ENCODE data around the gene ACOT7. TPM values are rescaled to one million over a fixed set of nuclear protein-coding genes. Genes with fewer than 3 reads are reported as not detected.

ACOT7 gene
- total RNA-seq, 1 donor from 2014 or later: 8.6 TPM

DNA sequence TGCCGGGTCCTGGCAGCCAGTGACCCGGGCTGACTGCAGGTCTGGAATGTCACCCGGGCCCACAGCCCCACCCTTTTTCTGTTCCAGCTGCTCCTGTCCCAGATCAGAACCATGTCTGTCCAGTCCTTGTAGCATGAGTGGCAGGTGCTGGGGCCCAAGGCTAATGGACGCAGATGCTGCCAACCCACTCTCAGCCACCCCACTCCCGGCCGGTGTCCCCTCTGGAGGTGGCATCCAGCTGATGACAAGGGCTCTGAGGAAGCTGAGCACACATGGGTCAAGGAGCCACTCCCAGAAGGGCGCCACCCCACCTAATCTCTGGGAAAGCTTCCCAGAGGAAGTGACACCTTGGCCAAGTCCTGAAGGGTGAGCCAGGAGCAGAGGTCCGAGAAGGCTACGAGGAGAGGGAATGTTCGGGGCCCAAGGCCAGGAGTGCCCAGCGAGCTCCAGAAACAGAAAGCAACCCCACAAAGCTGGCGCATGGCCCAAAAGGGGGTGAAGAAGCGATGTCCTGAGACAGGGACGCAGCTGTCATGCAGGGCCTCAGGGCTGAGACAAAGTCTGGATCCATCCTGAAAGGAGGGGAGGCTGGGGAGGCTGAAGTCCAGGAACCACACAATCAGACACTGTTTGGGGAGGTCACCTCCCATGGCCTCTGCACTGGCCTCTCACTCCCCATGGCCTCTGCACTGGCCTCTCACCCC is 39.5 kb downstream of the ACOT7 start:
- H3K27ac ChIP-seq (replicated peaks): peak overlapping the region; percentile 87
- H3K27me3 ChIP-seq (ENCODE audit: low read depth): no peaks in the 10 kb centered on the region
- peak; percentile 66 for DNase-seq
- TF ChIP-seq CTCF (IDR thresholded peaks at IDR 0.05; ENCODE audit: borderline replicate concordance): no peak
- intact Hi-C loops (cut with micrococcal nuclease): no loop called here
- H3K4me3 ChIP-seq: peak overlapping the region; percentile 6
- peaks cover 65% of the 10 kb centered on the region for H3K4me1 ChIP-seq
- H3K36me3 ChIP-seq: no peaks in the 10 kb centered on the region
- H3K9me3 ChIP-seq (replicated peaks): no peaks in the 10 kb centered on the region

DNA sequence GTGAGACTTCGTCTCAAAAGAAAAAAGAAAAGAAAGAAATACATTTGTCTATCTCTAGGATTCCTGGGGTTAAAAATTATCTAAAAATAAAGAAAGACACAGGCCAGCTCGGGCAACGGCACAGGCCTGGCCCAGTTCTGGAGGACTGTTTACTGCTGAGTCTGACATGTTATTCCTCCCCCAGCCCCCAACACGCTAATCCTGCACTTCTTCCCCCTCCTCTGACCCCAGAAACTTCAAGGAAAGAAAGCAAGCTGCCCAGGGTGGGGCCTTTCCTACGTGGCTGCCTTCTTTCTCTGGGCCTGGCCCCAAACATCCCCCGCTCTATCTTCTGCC is 40.0 kb downstream of the ACOT7 start:
- no peak for TF ChIP-seq CTCF (IDR thresholded peaks at IDR 0.05; ENCODE audit: borderline replicate concordance)
- Histone ChIP-seq H3K4me1 (peaks cover 65% of the 10 kb centered on the region), H3K9me3 (replicated peaks) (no peaks in the 10 kb centered on the region), H3K4me3 (peak overlapping the region; percentile 6), H3K27me3 (ENCODE audit: low read depth) (no peaks in the 10 kb centered on the region), H3K27ac (replicated peaks) (peak overlapping the region; percentile 87), H3K36me3 (no peaks in the 10 kb centered on the region)
- intact Hi-C loops (cut with micrococcal nuclease): no loop called here
- no peak for DNase-seq

DNA sequence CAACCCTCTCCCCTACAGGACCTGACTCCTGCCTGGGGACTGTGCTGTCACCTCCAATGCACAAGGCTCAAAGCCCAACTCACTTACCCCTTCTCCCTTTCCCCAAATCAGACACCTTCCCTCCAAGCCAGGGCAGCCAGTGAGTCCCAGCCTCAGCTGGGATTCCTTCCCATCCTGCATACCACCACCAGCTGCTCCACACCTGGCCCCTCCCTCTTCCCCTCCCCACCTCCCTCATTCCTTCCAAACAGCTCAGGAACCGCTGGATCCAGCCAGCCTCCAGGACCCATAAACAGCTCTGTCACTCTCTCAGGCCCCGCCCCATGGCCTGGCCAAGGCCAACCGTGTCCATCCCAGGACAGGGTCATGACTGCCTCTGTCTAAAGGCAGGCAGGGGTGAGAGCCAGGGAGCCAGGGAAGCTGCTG is 41.4 kb downstream of the ACOT7 start:
- no peak overlapping the region for H3K4me3 ChIP-seq
- DNase-seq: no peak
- no peak overlapping the region for H3K27ac ChIP-seq (replicated peaks)
- intact Hi-C loops (cut with micrococcal nuclease): no loop called here
- no peaks in the 10 kb centered on the region for H3K27me3 ChIP-seq (ENCODE audit: low read depth)
- no peaks in the 10 kb centered on the region for H3K36me3 ChIP-seq
- no peaks in the 10 kb centered on the region for H3K9me3 ChIP-seq (replicated peaks)
- H3K4me1 ChIP-seq: peaks cover 63% of the 10 kb centered on the region
- no peak for TF ChIP-seq CTCF (IDR thresholded peaks at IDR 0.05; ENCODE audit: borderline replicate concordance)

DNA sequence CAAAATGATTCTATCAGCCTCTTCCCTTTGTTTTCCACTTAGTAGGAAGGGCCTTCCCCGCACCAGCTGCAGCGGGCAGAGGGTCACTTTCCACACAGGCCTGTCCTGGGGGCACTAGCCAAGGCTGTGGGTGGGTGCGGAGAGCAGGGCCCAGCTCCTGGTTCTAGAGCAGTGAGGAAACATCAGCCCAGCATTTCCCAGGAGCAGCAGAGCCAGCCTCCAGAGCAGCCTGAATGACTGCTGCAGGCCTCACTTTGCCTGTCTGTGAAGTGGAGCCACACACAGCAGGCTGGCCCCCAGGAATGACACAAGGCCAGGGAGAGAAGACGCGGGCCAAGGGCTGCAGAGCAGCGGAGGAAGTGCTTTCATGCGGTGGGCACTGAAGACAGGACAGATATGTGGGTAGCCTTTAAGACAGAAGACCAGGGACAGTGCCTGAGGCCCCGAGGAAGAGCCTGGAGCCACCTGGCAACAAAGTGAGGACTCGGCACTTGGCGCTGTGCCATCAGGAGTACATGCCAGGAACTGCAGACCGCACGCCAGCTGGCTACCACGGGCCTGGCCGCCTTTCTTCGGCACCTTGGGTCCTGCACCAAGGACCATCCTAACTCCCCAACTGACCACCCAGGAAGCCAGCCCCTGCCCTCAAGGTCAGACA is 42.0 kb downstream of the ACOT7 start:
- Histone ChIP-seq H3K4me1 (peaks cover 63% of the 10 kb centered on the region), H3K4me3 (no peak overlapping the region), H3K27me3 (ENCODE audit: low read depth) (no peaks in the 10 kb centered on the region), H3K27ac (replicated peaks) (no peak overlapping the region), H3K9me3 (replicated peaks) (no peaks in the 10 kb centered on the region), H3K36me3 (no peaks in the 10 kb centered on the region)
- intact Hi-C loops (cut with micrococcal nuclease): no loop called here
- no peak for TF ChIP-seq CTCF (IDR thresholded peaks at IDR 0.05; ENCODE audit: borderline replicate concordance)
- peak; percentile 60 for DNase-seq

DNA sequence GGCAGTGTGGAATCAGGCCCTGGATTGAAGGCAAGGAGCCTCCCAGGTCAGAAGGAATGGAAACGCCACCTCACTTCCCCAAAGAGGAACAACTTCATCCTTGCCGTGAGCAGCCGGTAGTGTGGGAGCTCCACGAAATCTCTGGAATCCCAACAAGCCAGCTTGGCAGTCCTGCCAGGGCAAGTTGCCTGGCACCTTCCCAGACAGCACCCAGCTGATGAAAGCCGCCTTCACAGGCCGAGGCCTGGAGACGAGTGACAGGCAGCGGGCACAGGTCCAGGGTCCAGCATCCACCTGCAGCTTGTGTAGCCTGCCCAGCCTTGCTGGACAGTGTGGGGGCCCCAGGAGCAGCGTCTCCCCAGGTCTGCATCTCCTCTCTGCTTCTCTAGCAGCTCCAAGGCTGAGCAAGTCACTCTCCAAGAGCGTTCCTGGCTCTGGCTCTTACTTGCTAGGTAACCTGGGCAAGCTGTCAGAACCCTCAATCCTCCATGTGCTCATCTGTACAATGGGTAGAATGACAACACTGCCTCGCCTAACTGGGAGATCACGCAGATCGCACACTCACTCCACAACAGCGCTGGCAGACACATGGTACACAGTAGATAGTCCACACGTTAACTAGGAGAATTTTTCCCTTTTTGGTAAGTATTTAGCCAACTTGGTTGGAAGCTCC is 43.0 kb downstream of the ACOT7 start:
- H3K27me3 ChIP-seq (ENCODE audit: low read depth): no peaks in the 10 kb centered on the region
- intact Hi-C loops (cut with micrococcal nuclease): no loop called here
- H3K9me3 ChIP-seq (replicated peaks): no peaks in the 10 kb centered on the region
- no peak for TF ChIP-seq CTCF (IDR thresholded peaks at IDR 0.05; ENCODE audit: borderline replicate concordance)
- H3K36me3 ChIP-seq: no peaks in the 10 kb centered on the region
- no peak overlapping the region for H3K4me3 ChIP-seq
- peak overlapping the region; percentile 19 for H3K27ac ChIP-seq (replicated peaks)
- DNase-seq: peak; percentile 85
- peaks cover 63% of the 10 kb centered on the region for H3K4me1 ChIP-seq
